Stimulated activated CD4-positive, alpha-beta T cell treated with anti-CD3 and anti-CD28 coated beads, Interleukin-15, amount 100 ng/mL, for 48 hours (primary cell): Measurements from ENCODE around the gene NMNAT3.

Experiments used
- DNase-seq, 2 donors: peaks; one replicate each; pipeline ENCODE4 v3.0.0-alpha.2; 2020; ENCODE audit warnings: low read depth in 2 of 2

Gene NMNAT3

GRCh38 chr3:139677388-139678155 is at the start of gene NMNAT3:
TSS of gene NMNAT3 (minus strand) at chr3:139677972. CDS start at chr3:139627724, 50,248 bp downstream.
- peak; percentile 47 to 74 for DNase-seq

GRCh38 chr3:139721370-139721769 is 43.6 kb upstream of the NMNAT3 start:
- DNase-seq: no peak

GRCh38 chr3:139718415-139718814 is 40.6 kb upstream of the NMNAT3 start:
- DNase-seq: no peak

GRCh38 chr3:139716908-139717485 is 39.2 kb upstream of the NMNAT3 start:
- no peak for DNase-seq

- DNase-seq: no peak
Measured at GRCh38 chr3:139715743-139716360, 38.1 kb upstream of the NMNAT3 start.

GRCh38 chr3:139715166-139715565 is 37.4 kb upstream of the NMNAT3 start:
- no peak for DNase-seq

GRCh38 chr3:139710212-139710611 is 32.4 kb upstream of the NMNAT3 start:
- DNase-seq: no peak

- DNase-seq: no peak
Measured at GRCh38 chr3:139705631-139706030, 27.9 kb upstream of the NMNAT3 start.

GRCh38 chr3:139696314-139696604 is 18.5 kb upstream of the NMNAT3 start:
- DNase-seq: no peak

GRCh38 chr3:139695426-139696313 is 17.9 kb upstream of the NMNAT3 start:
- DNase-seq: no peak

GRCh38 chr3:139695007-139695406 is 17.2 kb upstream of the NMNAT3 start:
- DNase-seq: no peak

- no peak for DNase-seq
Measured at GRCh38 chr3:139694542-139694941, 16.8 kb upstream of the NMNAT3 start.

GRCh38 chr3:139691619-139692018 is 13.8 kb upstream of the NMNAT3 start:
- DNase-seq: no peak

GRCh38 chr3:139689708-139690228 is 12.0 kb upstream of the NMNAT3 start:
- no peak for DNase-seq

GRCh38 chr3:139689122-139689521 is 11.3 kb upstream of the NMNAT3 start:
- no peak for DNase-seq

GRCh38 chr3:139687431-139687830 is 9.7 kb upstream of the NMNAT3 start:
- DNase-seq: no peak

- DNase-seq: no peak
Measured at GRCh38 chr3:139686624-139687023, 8.9 kb upstream of the NMNAT3 start.

- DNase-seq: no peak
Measured at GRCh38 chr3:139686206-139686605, 8.4 kb upstream of the NMNAT3 start.

GRCh38 chr3:139679220-139679775 is 1.5 kb upstream of the NMNAT3 start:
- DNase-seq: no peak

- DNase-seq: no peak
Measured at GRCh38 chr3:139676632-139677387, 962 bp downstream of the NMNAT3 start.

GRCh38 chr3:139676108-139676507 is 1.7 kb downstream of the NMNAT3 start:
- DNase-seq: no peak
